KOPT-K1 (cell line): ENCODE measurements around the gene ALPL.

Experiments used
- H3K27ac ChIP-seq: fragments of 200-600 bp; sonication (generic); 2 replicates; pipeline ENCODE4 v1.5.1; 2016; ENCODE audit warnings: antibody characterized with exemption, mild to moderate bottlenecking, low read depth, low read length; ENCODE audit not compliant: poor library complexity, severe bottlenecking
- H3K36me3 ChIP-seq: fragments of 200-600 bp; sonication (generic); 2 replicates; pipeline ENCODE4 v1.5.1; 2017; ENCODE audit warnings: antibody characterized with exemption, mild to moderate bottlenecking, low read length, moderate library complexity; ENCODE audit not compliant: insufficient read depth
- H3K9me3 ChIP-seq: fragments of 200-600 bp; sonication (generic); 2 replicates; pipeline ENCODE4 v1.5.1; 2017; ENCODE audit warnings: antibody characterized with exemption, low read length, mild to moderate bottlenecking; ENCODE audit not compliant: insufficient read depth, poor library complexity, severe bottlenecking

ALPL gene

DNA sequence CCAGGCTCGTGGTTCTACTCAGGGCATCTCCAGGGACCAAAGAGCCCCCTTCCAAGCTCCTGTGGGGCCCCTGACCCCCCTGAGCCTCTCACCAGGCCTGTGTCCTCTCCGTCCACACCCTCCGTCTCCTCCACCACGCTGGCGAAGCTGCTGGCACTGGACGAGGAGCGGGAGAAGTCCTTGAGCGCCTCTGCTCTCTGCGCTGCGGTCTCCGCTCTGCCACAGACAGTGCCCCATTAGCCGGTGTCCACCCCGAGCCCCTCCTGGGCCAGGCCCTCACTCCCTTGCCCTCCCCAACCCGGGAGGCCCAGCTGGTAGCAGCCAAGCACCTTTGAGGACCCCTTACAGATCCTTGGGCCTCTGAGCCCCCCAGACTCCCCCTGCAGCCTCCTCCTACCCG lies 90.2 kb downstream of the ALPL start:
- Histone ChIP-seq H3K27ac (no peak overlapping the region), H3K9me3 (no peaks in the 10 kb centered on the region), H3K36me3 (peaks cover 80% of the 10 kb centered on the region; the same call in 1 of the 2 replicates)

GRCh38 chr1:21601278-21602048 lies 92.2 kb downstream of the ALPL start:
- Histone ChIP-seq H3K9me3 (no peaks in the 10 kb centered on the region), H3K27ac (no peak overlapping the region), H3K36me3 (peaks cover 84% of the 10 kb centered on the region)

GRCh38 chr1:21603177-21604138 lies 94.2 kb downstream of the ALPL start:
- no peaks in the 10 kb centered on the region for H3K9me3 ChIP-seq
- peaks cover 84% of the 10 kb centered on the region for H3K36me3 ChIP-seq
- no peak overlapping the region for H3K27ac ChIP-seq

DNA sequence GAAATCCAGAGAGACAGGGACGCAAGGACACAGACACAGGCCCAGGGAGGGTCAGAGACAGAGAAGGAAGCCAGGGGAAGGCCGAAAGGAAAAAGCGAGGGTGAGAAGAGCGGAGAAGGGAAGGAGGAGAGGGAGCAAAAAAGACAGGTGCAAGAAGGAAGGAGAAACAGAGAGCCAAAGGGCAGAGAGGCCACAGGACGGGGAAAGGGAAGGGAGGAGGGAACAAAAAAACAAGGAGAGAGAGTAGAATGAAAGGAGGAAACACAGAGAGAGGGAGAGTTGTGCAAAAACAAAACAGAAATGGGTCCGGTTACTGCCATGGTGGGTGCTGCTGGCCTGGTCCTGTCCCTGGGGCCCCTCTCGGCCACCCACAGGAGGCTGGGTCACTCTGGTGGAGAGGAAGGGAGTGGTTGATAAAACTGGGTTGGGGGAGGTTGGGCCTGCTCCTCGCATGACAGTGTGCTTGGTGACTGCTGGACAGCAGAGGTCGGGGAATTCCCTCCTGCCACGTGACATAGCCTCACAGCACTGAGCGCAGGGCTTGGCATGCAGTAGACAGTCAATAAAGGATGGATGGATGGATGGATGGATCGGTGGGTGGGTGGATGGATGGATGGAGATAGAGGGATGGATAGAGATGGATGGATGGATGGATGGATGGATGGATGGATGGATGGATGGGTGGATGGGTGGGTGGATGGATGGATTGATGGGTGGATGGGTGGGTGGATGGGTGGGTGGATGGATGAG lies 95.2 kb downstream of the ALPL start:
- H3K36me3 ChIP-seq, result peaks cover 84% of the 10 kb centered on the region
- H3K9me3 ChIP-seq, result no peaks in the 10 kb centered on the region
- no peak overlapping the region for H3K27ac ChIP-seq

- H3K9me3 ChIP-seq, result no peaks in the 10 kb centered on the region
- no peak overlapping the region for H3K27ac ChIP-seq
- H3K36me3 ChIP-seq, result peaks cover 89% of the 10 kb centered on the region
Measured at GRCh38 chr1:21605012-21605715, 95.9 kb downstream of the ALPL start.

DNA sequence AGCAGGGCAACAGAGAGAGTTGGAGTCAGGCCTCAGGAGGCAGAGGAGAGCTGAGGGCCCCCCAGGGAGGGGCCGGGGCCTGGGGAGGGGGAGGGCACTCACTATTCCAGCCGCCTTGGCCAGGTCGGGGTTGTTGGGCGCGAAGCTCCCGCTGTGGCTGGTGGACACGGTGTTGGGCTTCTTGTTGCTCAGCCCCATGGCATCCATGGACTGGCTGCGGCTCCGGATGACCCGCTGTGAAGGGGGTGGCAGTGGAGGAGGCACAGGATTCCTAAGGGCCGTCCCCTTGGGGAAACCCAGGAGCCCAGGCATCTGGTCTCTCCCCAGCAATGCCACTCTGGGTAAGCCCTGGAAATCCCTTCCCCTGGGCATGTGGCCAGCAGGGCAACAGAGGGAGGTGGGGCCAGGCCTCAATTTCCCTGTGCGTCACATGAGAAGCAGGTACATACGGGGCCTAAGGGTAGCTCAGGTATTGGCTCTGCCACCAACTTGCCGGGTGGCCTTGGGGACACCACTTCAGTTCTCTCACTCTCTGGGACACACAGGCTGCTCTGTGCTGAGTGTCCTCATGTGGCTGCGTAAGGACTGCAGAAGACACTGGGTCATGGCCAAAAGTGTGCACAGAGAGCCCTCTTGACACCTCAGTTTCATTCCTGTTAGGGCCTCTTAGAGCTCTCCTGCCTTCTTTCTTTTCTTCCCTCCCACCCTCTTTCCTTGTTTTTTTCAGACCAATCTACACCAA lies 96.9 kb downstream of the ALPL start:
- Histone ChIP-seq H3K9me3 (no peaks in the 10 kb centered on the region), H3K27ac (no peak overlapping the region), H3K36me3 (peaks cover 95% of the 10 kb centered on the region)

DNA sequence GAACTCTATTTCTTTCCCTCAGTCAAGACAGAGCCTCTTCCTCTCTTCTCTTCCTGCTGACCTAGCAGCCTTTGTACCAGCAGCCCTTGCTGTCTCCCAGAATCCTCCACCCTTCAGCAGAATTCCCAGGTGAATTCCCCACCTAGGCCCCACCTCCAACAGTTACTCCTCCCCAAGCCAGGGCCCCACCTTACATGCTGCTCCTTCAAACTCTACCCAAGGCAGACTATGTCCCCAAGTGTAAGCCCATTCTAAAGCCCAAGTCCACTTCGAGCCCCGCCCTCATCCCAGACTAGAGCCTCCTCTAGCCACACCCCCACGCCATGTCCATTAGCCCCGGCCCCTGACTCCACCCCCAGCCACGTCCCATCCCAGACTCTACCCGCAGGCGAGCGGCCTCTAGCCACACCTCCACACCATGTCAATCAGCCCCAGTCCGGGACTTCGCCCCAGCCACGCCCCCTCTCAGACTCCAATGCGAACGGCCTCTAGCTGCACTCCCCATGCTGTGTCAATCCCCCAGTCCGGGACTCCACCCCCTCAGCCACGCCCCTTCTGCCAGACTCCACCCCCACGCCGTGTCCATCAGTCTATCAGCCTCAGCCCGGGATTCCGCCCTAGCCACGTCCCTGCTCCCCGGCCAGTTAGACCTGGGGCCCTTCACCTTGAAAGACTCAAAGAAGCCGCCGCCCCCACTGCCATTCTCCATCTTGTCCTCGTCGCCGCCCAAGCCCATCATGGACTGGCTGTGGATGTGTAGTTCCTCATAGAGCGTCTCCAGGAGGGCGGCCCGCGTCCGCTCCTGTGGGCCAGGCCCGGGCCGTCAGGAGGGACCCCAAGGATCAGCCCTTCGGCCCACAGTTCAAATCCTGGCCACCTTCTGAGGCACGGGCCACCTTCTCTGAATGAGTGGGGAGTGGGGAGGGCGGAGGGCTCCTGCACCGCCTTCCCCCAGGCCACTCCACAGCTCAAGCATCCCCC lies 98.6 kb downstream of the ALPL start:
- H3K27ac ChIP-seq, result no peak overlapping the region

GRCh38 chr1:21608798-21609197 lies 99.6 kb downstream of the ALPL start:
- Histone ChIP-seq H3K9me3 (no peaks in the 10 kb centered on the region), H3K27ac (no peak overlapping the region), H3K36me3 (peaks cover 95% of the 10 kb centered on the region)

More for the DNA sequence above, 98.6 kb downstream of the ALPL start:
- H3K9me3 ChIP-seq, result no peaks in the 10 kb centered on the region
- H3K36me3 ChIP-seq, result peaks cover 95% of the 10 kb centered on the region

- H3K9me3 ChIP-seq, result no peaks in the 10 kb centered on the region
- peaks cover 97% of the 10 kb centered on the region for H3K36me3 ChIP-seq
- H3K27ac ChIP-seq, result no peak overlapping the region
Measured at GRCh38 chr1:21610027-21610426, 100.8 kb downstream of the ALPL start.

DNA sequence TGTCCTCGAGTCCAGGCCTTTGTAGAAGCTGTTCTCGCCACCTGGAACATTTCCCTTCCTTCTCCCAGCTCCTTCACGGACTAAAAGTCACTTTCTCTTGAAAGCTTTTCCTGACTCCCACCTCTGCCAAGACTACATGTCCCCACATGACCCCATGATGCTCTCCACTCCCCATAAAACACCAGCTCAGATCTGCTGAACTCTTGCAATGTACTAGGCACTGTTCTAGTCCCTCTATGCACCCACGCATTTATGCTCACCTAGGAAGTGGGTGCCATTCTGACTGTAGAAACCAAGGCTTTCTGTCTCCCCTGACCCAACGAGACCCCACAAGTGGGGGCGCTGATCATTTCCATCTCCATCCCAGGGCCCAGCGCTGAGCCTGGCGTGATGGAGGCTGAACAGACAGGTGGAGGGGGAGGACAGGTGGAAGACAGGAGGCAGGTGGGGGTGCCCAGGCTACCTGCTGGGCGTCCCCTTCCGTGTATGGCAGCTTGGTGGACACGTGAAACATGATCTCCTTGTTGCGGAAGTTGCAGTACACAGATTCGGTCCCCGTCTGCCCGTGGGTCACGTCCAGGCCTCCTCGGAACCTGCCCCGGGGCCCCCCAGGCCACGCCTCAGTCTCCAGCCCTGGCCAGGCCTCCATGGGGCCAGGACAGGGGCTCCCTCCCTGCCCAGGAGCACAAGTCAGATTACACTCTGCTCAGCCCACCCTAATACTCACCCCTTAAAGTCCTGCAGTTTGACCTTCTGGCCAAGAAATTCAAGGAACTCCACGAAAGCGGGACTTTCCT lies 102.0 kb downstream of the ALPL start:
- Histone ChIP-seq H3K27ac (no peak overlapping the region), H3K36me3 (peaks cover 95% of the 10 kb centered on the region), H3K9me3 (no peaks in the 10 kb centered on the region)

GRCh38 chr1:21612057-21612456 lies 102.8 kb downstream of the ALPL start:
- peaks cover 96% of the 10 kb centered on the region for H3K36me3 ChIP-seq
- H3K27ac ChIP-seq, result no peak overlapping the region

DNA sequence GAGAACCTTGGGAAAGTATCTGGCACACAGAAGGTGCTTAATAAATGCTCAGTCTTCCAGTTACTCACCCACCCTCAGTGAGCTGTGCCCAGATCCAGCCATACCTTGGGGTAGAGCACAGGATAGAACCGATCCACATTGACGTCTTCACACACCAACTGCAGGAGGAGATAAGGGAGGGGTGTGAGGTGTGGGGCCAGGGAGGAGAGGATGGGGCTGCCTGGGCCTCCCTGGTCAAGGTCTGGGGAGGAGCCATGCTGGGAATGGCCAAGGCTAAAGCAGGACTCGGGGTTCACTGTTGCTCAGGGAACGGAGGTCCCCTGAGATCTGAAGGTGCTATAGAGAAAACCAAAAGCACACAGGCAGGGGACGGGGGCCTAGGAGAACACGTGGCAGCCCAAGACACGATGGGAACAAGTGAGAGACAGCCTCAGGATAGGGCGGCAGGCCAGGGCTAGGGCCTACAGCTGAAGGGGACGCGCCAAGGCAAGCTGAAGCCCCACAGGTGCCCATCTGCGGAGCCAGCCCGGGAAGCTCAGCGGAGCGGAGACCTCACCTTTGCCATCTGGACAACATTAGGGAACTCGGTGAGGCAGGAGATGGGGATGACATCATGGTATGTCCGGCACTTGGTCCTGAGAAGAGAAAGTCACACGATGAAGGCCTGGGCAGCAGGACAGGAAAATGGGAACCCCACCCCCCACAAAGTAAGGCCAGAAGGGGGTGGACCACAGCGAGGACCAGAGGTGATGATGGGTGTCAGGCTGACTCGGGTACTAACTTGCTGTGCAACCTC lies 104.0 kb downstream of the ALPL start:
- H3K36me3 ChIP-seq, result peaks cover 94% of the 10 kb centered on the region
- no peak overlapping the region for H3K27ac ChIP-seq

More at GRCh38 chr1:21612057-21612456, 102.8 kb downstream of the ALPL start:
- no peaks in the 10 kb centered on the region for H3K9me3 ChIP-seq

More for the DNA sequence above, 104.0 kb downstream of the ALPL start:
- H3K9me3 ChIP-seq, result no peaks in the 10 kb centered on the region
